GM04503 (cell line): ENCODE data around the gene CCDC88C.

Experiments used
- DNase-seq: peaks from one replicate; pipeline ENCODE4 v3.0.0-alpha.2; 2012; ENCODE audit warnings: low read depth

The CCDC88C gene

DNA sequence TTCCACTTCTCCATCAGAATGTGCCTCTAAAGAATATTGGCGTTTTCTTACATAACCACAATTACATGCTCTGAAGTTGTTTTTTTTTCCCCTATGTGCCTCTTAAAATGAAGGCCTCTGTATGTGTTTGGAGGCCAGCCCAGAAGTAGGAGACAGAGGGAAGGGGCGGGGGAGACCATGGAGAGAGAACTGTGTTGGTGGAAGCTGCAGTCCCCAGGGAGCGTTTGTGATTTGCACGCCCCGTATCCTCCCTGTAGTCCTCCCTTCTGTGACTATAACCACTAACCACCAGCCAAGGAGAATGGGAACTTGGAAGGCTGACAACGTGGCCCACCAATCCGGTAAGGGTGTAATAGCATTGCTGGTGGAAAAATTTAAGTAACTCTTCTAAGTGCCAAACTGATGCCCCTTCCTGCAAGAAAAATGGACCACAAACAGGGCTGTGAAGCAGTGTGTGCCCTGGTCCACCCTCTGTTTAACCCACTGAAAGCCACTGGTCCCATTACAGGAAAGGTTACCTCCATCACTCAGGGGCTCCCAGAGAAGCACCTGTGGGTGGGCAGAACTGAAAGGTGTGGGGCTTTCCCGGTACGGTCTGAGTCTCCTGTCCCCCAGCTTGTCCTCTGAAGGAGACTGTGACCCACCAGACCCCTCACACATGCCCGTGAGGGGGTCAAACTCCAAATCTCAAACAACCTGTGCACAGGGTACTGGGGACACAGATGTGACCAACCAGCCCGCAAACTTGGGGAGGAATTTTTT is 36.8 kb downstream of the CCDC88C start:
- DNase-seq = no peak

DNA sequence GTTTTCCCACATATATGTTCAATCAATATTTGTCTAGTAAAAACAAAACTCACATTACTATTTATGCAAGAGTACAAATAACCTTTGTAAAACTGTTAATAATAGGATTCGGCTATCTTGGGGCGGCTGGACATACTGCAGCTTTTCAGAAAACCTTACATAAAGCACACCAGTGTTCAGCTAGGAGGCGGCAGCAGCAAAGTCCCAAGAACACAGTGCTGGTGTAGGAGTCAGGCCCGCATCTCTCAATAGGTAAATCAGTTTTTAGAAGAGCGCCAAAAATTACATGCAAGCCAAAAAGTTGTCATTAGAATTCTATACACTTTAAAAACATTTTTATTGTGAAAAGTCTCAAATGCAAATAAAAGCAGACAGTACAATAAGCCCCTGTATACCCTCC is 37.5 kb downstream of the CCDC88C start:
- DNase-seq = no peak

DNA sequence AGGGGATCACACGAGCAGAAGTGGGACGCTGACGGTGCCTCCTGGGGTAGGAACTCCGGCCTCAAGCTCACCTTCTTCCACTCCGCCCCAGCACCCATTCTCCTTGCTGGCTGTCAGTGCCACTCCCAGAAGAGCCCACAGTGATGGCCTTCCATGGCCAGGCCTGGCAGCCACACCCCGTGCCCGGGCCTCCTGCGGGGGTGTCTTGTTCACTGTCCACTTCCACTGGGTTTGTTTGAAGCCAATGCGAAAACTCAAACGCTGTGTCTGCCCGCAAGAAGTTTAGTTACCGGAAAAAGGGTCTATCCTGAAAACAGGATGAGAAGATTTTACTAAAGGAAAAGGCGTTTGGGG is 38.1 kb downstream of the CCDC88C start:
- no peak for DNase-seq

DNA sequence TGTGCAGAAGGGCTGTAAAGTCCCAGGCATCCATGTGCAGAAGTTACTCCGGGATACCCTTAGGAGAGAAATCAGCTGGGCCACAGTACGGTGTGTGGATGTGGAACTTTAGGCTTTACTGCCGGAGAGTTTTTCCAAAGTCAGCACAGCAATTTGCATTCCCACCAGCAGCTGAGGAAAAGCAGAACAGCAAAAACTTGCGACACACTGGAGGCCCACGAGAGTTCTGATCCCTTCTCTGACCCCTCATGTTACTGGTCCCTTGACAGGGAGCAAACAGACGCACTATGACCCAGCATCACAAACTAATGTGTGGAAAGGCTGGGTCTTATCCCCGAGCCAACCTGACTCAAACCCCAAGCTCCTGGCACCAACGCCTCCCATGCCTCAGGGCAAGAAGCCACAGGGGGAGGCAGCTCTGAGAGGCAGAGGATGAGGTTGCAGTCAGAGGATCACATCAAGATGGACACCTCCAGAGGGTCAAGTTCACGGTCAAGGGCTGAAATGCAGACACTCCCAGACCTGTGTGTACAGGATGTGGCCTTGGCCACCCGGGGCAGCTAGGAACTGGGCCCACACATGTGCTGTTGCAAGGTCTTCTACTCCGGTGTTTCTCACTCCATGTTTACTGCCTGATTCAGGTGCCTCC is 38.6 kb downstream of the CCDC88C start:
- no peak for DNase-seq

GRCh38 chr14:91377700-91378652 is 39.6 kb downstream of the CCDC88C start:
- DNase-seq = peak; percentile 27

DNA sequence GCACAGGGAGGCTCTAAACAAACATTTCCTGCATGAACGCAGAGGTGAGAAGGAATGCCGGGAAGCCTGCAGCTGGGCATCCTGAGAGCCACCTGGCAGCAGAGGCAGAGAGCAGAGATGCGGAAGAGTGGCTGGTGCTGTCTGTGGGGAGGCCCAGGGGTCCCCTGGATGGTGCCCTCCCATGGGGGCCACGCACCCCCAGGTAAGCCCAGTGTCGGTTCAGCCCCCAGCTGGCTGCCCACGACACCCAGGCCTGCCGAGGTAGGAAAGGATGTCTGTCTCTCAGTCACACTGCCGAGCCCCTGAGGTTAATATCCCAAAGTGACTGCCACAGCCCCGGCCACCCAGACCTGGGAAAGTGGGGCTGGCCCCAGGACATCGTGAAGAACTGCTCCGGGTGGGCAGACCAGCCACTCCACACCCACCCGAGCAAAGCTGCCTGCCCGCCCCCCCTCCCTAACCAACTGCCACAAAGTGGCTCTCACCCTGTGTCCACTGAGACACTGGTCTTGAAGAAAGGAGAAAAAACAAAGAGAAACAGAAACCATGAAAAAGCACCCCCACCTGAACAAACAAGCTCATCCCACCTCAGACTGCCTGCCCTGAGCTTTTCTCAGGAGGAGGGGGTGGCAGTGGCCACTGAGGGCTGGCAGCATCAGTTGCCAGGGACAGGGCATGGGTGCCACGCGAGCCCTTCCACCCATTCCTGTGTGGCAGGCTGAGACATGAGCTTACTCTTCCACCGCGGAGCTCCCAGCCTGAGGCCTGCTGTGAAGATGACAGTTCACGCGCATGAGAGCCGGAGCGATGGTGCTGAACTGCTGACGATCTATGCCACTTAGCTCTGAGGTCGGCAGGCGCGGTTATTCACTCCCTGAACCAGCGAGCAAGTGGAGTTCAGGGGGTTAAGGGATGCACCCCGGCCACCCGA is 40.8 kb downstream of the CCDC88C start:
- no peak for DNase-seq

DNA sequence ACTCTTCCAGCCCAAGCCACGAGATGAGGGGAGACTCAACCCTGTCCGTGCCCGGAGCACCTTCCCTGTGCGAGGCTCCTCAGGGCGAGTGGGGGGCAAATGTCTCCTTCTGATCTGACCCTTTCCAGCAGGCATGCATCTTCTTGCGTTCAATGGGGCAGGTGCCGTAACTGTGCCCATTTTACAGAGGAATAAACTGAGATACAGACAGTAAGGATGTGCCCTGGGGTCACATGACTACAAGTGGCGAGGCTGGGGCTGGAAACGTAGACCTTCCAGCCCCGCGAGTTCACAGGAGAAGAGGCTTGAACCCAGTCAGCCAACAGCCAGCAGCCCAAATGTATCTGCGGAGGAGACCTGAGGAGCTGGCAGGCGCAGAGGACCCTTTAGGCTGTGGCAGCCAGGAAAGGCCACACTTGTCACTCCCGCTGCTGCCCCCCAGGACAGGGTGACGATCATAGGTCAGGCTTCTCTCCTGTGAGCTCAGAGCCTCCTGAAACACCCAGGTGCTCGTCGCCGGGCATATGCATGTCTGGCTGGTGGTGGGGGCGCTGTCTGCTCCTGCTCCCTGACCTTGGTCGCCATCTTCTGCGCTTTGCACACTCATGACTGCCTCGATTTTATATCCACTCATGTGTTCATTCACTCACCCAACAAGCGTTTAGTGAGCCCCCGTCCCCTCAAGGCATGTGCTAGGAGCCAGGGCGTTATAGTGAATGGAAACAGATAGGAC is 41.7 kb downstream of the CCDC88C start:
- DNase-seq = no peak

DNA sequence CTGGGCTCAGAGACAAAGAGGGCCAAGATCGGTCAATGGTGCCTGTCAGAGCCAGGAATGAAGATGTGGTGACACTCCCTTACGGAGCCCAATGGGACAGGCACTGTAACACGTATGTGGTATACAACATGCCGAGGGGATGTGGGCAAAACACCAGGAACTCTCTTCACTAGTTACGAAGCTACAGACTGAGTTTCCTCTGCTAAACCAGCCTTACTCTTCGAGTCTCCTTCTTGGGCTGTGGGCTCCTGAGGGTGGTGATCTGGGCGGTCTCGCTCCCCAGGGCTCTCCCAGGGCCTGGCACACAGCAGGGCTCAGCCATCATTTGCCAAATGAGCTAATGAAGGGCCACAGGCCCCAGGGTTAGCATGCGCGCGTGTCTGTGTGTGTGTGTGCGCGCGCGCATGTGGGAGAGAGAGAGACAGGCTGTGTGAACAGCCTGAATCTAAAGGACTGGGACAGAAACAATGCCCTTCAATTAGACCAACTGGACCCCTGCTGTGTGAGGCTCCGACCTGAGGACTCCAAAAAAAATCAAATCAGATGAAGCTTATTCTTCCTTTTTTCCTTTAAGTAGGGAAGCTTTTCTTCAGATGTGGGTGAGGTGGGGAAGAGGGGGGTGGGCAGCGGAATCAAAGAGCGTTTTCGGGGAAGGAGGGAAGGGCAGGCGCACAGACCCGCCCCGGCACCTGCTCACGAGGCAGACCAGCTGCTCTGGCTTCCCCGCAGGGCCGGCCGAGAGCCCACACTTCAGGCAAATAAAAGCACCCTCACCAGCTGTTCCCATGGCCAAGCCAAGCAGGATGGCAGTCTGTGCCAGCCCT is 42.5 kb downstream of the CCDC88C start:
- no peak for DNase-seq

DNA sequence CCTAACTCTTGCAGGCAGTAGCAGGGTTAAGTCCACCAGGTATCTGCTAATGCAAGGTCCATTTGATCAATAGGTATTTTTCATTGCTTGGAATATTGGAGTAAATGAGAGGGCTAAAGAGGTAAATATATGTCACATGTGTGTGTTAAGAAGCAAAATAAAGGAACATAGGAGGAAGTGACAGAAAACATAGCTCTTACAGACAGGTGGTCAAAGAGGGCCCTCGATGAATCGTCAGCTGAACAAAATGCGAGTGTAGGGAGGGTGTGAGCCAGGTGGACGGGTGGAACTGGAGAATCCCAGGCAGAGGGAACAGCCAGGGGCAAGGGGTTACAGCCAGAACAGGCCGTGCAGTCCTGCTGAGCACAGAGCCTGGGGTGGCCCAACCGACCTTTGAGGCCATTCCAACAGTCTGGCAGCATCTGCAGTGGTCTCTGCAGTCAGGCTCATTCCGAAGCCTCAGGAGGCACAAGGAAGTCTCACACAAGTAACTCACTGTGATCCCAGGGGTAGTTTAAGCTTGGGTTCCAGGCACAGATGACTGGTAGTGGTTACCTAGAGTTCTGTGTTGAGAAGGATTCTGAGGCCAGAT is 43.2 kb downstream of the CCDC88C start:
- DNase-seq = no peak

- DNase-seq = no peak
Measured at GRCh38 chr14:91373591-91374254, 43.9 kb downstream of the CCDC88C start.

GRCh38 chr14:91372671-91373495 is 44.7 kb downstream of the CCDC88C start:
- DNase-seq = no peak

- no peak for DNase-seq
Measured at GRCh38 chr14:91371990-91372375, 45.6 kb downstream of the CCDC88C start.

DNA sequence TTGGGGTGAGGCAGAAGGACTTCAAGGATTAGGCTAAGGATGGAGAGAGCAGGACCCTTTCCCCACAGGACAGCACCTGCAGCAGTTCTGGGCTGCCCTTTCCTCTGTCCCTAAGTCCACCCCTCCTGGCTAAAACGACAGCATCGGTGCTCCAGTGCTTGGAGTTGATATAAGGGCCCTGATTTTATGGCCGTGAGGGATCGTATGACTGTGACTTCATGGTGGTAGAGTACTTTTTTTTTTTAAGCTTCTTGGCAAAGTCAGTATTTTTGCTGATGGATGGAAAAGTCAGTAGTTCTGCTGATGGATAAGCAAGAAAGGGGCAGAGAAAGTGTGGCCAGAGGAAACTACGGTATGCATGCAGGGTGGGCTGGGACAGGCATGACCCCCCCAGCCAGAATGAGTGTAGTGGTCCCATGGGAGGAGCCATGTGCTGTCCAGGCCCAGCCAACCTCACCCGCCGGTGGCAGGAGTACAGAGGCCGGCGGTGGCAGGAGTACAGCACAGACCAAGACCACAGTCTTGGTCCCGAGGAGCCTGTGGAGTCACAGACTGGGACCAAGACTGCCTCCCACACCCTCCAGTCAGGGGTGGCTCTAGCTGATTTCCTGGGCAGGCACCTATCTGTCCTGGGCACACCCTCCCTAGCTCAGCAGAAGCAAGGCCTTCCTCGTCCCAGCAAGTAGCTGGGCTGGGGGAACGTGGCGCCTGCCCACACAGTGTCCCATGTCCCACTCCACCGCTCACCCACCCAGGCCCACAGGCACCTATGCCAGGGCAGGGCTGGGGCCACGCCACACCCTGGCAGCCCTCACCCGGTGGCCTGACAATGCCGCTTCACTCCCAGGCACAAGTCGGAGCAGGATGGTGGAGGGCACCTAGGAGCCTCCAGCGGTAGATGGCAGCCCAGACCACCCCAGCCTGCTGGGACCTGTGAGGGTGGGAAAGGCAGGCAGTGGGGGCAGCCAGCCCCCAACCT is 46.3 kb downstream of the CCDC88C start:
- no peak for DNase-seq

- no peak for DNase-seq
Measured at GRCh38 chr14:91369628-91370445, 47.8 kb downstream of the CCDC88C start.

DNA sequence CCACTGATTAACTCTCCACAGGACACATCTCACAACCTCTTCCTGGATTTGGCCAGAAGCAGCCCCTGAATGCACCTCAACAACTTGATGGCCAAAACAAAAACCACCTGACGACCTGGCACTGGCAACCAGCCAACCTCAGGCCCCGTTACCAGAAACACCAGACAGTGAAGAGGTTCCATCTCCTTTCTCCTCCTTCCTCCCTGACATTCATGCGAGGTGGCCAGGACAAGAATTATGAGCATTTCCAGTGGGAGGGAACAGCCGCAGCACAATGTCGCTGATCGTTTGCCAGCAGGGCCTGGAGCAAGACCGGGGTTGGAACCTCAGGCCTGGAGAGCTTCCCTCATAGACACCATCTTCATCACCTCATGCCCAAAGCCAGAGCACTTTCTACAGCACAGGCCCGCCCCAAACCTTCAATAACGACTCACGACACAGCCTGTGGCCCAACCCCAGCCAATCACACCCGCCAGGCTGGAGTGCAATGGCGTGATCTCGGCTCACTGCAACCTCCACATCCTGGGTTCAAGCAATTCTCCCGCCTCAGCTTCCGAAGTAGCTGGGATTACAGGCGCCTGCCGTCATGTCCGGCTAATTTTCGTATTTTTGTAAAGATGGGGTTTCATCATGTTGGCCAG is 48.7 kb downstream of the CCDC88C start:
- DNase-seq = no peak
